Trophoblast cell (in vitro differentiated cells and primary cell): Measurements from ENCODE around the gene RPL7L1. TPM values are rescaled to one million over a fixed set of nuclear protein-coding genes. Genes with fewer than 3 reads are reported as not detected.

Source experiments
- DNase-seq, 2 donors: peaks; one replicate each; pipeline ENCODE4 v3.0.0-alpha.2; 2016
- H2AFZ ChIP-seq: 2 replicates; pipeline ENCODE4 v1.6.1; 2013; ENCODE audit warnings: low read length, moderate library complexity, mild to moderate bottlenecking; ENCODE audit not compliant: insufficient read depth, poor library complexity
- H2AK5ac ChIP-seq: 2 replicates; pipeline ENCODE4 v1.6.1; 2013; ENCODE audit warnings: mild to moderate bottlenecking, low read length
- H2BK120ac ChIP-seq: 2 replicates; pipeline ENCODE4 v1.6.1; 2013; ENCODE audit warnings: low read length, mild to moderate bottlenecking, moderate library complexity; ENCODE audit not compliant: insufficient read depth, poor library complexity
- H2BK12ac ChIP-seq: 2 replicates; pipeline ENCODE4 v1.6.1; 2013; ENCODE audit warnings: mild to moderate bottlenecking, low read length, moderate library complexity
- H2BK5ac ChIP-seq: 2 replicates; pipeline ENCODE4 v1.6.1; 2013; ENCODE audit warnings: low read length, low read depth, moderate library complexity, mild to moderate bottlenecking; ENCODE audit not compliant: poor library complexity
- H3K14ac ChIP-seq: 2 replicates; pipeline ENCODE4 v1.6.1; 2013; ENCODE audit warnings: mild to moderate bottlenecking, low read length
- H3K18ac ChIP-seq: 2 replicates; pipeline ENCODE4 v1.6.1; 2013; ENCODE audit warnings: mild to moderate bottlenecking, low read length
- H3K23ac ChIP-seq: 2 replicates; pipeline ENCODE4 v1.6.1; 2013; ENCODE audit warnings: low read length
- H3K27ac ChIP-seq: 2 replicates; pipeline ENCODE4 v1.5.1; 2013; ENCODE audit warnings: low read depth, mild to moderate bottlenecking, inconsistent platforms, low read length, moderate library complexity
- H3K27me3 ChIP-seq: 2 replicates; pipeline ENCODE4 v1.6.1; 2013; ENCODE audit warnings: inconsistent platforms, mild to moderate bottlenecking, low read length, moderate library complexity; ENCODE audit not compliant: insufficient read depth
- H3K36me3 ChIP-seq, 2 experiments: 1 replicate in 1 of 2; 2 replicates in 1 of 2; pipeline ENCODE4 v1.6.1; 2013; ENCODE audit warnings: low read length in 2 of 2, mild to moderate bottlenecking in 2 of 2, moderate library complexity in 1 of 2; ENCODE audit not compliant: insufficient read depth in 2 of 2, control insufficient read depth in 1 of 2
- H3K4ac ChIP-seq: 2 replicates; pipeline ENCODE4 v1.6.1; 2013; ENCODE audit warnings: low read depth, mild to moderate bottlenecking, low read length, moderate library complexity
- H3K4me1 ChIP-seq, 2 experiments: 1 replicate in 1 of 2; 2 replicates in 1 of 2; pipeline ENCODE4 v1.6.1; 2013; ENCODE audit warnings: low read length in 2 of 2, mild to moderate bottlenecking in 2 of 2, moderate library complexity in 1 of 2; ENCODE audit not compliant: insufficient read depth in 2 of 2, control insufficient read depth in 1 of 2
- H3K4me2 ChIP-seq: 2 replicates; pipeline ENCODE4 v1.6.1; 2013; ENCODE audit warnings: inconsistent platforms, mild to moderate bottlenecking, low read length, moderate library complexity
- H3K4me3 ChIP-seq: 2 replicates; pipeline ENCODE4 v1.5.1; 2013; ENCODE audit warnings: mild to moderate bottlenecking, low read depth, low read length, inconsistent platforms
- H3K79me1 ChIP-seq: one replicate; pipeline ENCODE4 v1.6.1; 2013; ENCODE audit warnings: low read length
- H3K79me2 ChIP-seq: 2 replicates; pipeline ENCODE4 v1.6.1; 2013; ENCODE audit warnings: low read length, mild to moderate bottlenecking; ENCODE audit not compliant: control insufficient read depth, insufficient read depth, poor library complexity
- H3K9ac ChIP-seq: 2 replicates; pipeline ENCODE4 v1.6.1; 2013; ENCODE audit warnings: mild to moderate bottlenecking, low read length
- H3K9me3 ChIP-seq: 2 replicates; pipeline ENCODE4 v1.6.1; 2013; ENCODE audit warnings: low read depth, mild to moderate bottlenecking, control low read depth, inconsistent platforms, low read length; ENCODE audit not compliant: insufficient read depth
- H4K12ac ChIP-seq: 2 replicates; pipeline ENCODE4 v1.6.1; 2013; ENCODE audit warnings: low read depth, mild to moderate bottlenecking, low read length, moderate library complexity
- H4K8ac ChIP-seq: 2 replicates; pipeline ENCODE4 v1.6.1; 2013; ENCODE audit warnings: low read depth, mild to moderate bottlenecking, low read length, moderate library complexity
- H4K91ac ChIP-seq: one replicate; pipeline ENCODE4 v1.6.1; 2013; ENCODE audit warnings: low read depth, mild to moderate bottlenecking, low read length, moderate library complexity
- WGBS: extraction: QIAGEN DNeasy Blood & Tissue Kit; methylation state at CpG from one replicate; pipeline ENCODE4 v1.1.7; 2013; ENCODE audit warnings: missing lambda C conversion rate; ENCODE audit not compliant: insufficient read length, insufficient coverage; ENCODE audit errors: extremely low coverage; 5-methylcytosine and 5-hydroxymethylcytosine counted together
- polyA plus RNA-seq: library from polyadenylated mRNA; stranded (reverse); fragments of 200-250 nt; gene quantifications from 2 replicates; pipeline ENCODE4 v1.2.3, GENCODE V29; 2013

Gene RPL7L1
- 49.4 and 50.1 TPM in 2 replicates for polyA plus RNA-seq

- peak within 1 kb of the TSS; percentile 64 for H3K27ac ChIP-seq
- peaks cover 0 to 3% of the 10 kb centered on the region in 2 experiments for H3K4me1 ChIP-seq
- no peaks in the 10 kb centered on the region for H3K9me3 ChIP-seq
- peaks cover 11% of the 10 kb centered on the region for H3K79me1 ChIP-seq
- H3K4me3 ChIP-seq = peak within 1 kb of the TSS; percentile 78
- peak within 1 kb of the TSS; percentile 97 for H2AK5ac ChIP-seq
- H2BK12ac ChIP-seq = no peak within 1 kb of the TSS
- peak within 1 kb of the TSS; percentile 91 for H3K4ac ChIP-seq
- H3K36me3 ChIP-seq = peaks cover 10 to 27% of the 10 kb centered on the region in 2 experiments
- peak within 1 kb of the TSS; percentile 98 for H4K12ac ChIP-seq
- peak within 1 kb of the TSS; percentile 95 for H3K9ac ChIP-seq
- H3K23ac ChIP-seq = no peak within 1 kb of the TSS
- H2BK5ac ChIP-seq = peak within 1 kb of the TSS; percentile 85
- peak within 1 kb of the TSS; percentile 90 for H2BK120ac ChIP-seq
- no CpG with 5 or more reads among the region's 41 CpGs for WGBS
- peak within 1 kb of the TSS; percentile 95 for H4K91ac ChIP-seq
- peak within 1 kb of the TSS; percentile 87 for H3K14ac ChIP-seq
- peak within 1 kb of the TSS; percentile 84 for H3K4me2 ChIP-seq
- peak within 1 kb of the TSS; percentile 99 for H4K8ac ChIP-seq
- peak; percentile 78 to 85 for DNase-seq
- peak within 1 kb of the TSS; percentile 82 for H2AFZ ChIP-seq
- H3K27me3 ChIP-seq = no peaks in the 10 kb centered on the region
- peaks cover 14% of the 10 kb centered on the region for H3K79me2 ChIP-seq
- peak within 1 kb of the TSS; percentile 88 for H3K18ac ChIP-seq
Measured at GRCh38 chr6:42879372-42880239, at the start of gene RPL7L1. Gene RPL7L1, plus strand, starts transcription at chr6:42879616. Its CDS starts 295 bp downstream, at chr6:42879911.

GRCh38 chr6:42831237-42831636 is 48.2 kb upstream of the RPL7L1 start:
- Histone ChIP-seq H3K4me1 (no peaks in the 10 kb centered on the region), H2BK5ac (no peak overlapping the region), H2AFZ (no peak overlapping the region), H3K27me3 (no peaks in the 10 kb centered on the region), H4K12ac (no peak overlapping the region), H3K4ac (no peak overlapping the region), H2BK120ac (no peak overlapping the region), H2AK5ac (no peak overlapping the region), H3K4me2 (no peak overlapping the region), H3K4me3 (no peak overlapping the region), H3K18ac (no peak overlapping the region), H4K91ac (no peak overlapping the region), H4K8ac (no peak overlapping the region), H3K9ac (no peak overlapping the region), H3K79me2 (no peaks in the 10 kb centered on the region), H3K79me1 (no peaks in the 10 kb centered on the region), H3K9me3 (no peaks in the 10 kb centered on the region), H3K14ac (no peak overlapping the region), H3K27ac (no peak overlapping the region), H3K36me3 (peaks cover 3 to 14% of the 10 kb centered on the region in 2 experiments), H2BK12ac (no peak overlapping the region), H3K23ac (no peak overlapping the region)
- WGBS = no CpG with 5 or more reads among the region's 3 CpGs
- DNase-seq = no peak

DNA sequence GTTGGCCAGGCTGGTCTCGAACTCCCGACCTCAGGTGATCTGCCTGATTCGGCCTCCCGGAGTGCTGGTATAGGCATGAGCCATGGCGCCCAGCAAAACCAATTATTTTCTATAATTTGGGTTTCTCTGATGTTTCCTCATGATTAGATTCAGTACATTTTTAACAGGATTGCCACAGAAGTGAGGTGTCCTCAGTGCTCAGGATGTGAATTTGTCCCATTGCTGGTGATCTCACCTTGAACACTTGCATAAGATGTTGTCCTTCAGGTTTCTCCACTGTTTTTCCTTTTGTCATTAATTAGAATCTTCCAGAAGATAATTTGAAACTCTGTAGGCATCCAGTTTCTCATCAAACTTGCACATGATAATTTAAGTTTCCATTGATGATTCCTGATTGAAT is 45.4 kb upstream of the RPL7L1 start:
- H3K23ac ChIP-seq = no peak overlapping the region
- no peak overlapping the region for H3K9ac ChIP-seq
- H3K9me3 ChIP-seq = no peaks in the 10 kb centered on the region
- H4K91ac ChIP-seq = no peak overlapping the region
- no peak overlapping the region for H3K14ac ChIP-seq
- no peak overlapping the region for H3K4me2 ChIP-seq
- no peak overlapping the region for H3K18ac ChIP-seq
- H3K79me2 ChIP-seq = no peaks in the 10 kb centered on the region
- no peak overlapping the region for H4K8ac ChIP-seq
- no peak overlapping the region for H2AFZ ChIP-seq
- H3K4me3 ChIP-seq = no peak overlapping the region
- no peaks in the 10 kb centered on the region for H3K27me3 ChIP-seq
- H2BK5ac ChIP-seq = no peak overlapping the region
- no peak overlapping the region for H2BK120ac ChIP-seq
- H2AK5ac ChIP-seq = no peak overlapping the region
- WGBS = no CpG with 5 or more reads among the region's 5 CpGs
- H3K4me1 ChIP-seq = no peaks in the 10 kb centered on the region
- no peak overlapping the region for H3K27ac ChIP-seq
- no peak overlapping the region for H3K4ac ChIP-seq
- peak; percentile 50 to 87 for DNase-seq
- peaks cover 3 to 9% of the 10 kb centered on the region in 2 experiments for H3K36me3 ChIP-seq
- H3K79me1 ChIP-seq = no peaks in the 10 kb centered on the region
- no peak overlapping the region for H4K12ac ChIP-seq
- no peak overlapping the region for H2BK12ac ChIP-seq

- Histone ChIP-seq H3K4me1 (no peaks in the 10 kb centered on the region), H4K12ac (no peak overlapping the region), H3K4me2 (no peak overlapping the region), H3K23ac (no peak overlapping the region), H3K27me3 (no peaks in the 10 kb centered on the region), H4K8ac (no peak overlapping the region), H3K4ac (no peak overlapping the region), H3K14ac (no peak overlapping the region), H3K9me3 (no peaks in the 10 kb centered on the region), H3K79me2 (no peaks in the 10 kb centered on the region), H2BK12ac (no peak overlapping the region), H3K27ac (no peak overlapping the region), H3K9ac (no peak overlapping the region), H2BK120ac (no peak overlapping the region), H3K4me3 (no peak overlapping the region), H3K18ac (no peak overlapping the region), H2AFZ (no peak overlapping the region), H2AK5ac (no peak overlapping the region), H2BK5ac (no peak overlapping the region), H4K91ac (no peak overlapping the region), H3K79me1 (no peaks in the 10 kb centered on the region), H3K36me3 (no peaks in the 10 kb centered on the region)
- no CpG with 5 or more reads among the region's 6 CpGs for WGBS
- no peak for DNase-seq
Measured at GRCh38 chr6:42841844-42842584, 37.4 kb upstream of the RPL7L1 start.
